RCC 7860 (cell line): Measurements from ENCODE around the gene DENND1C.

Experiments used
- DNase-seq: peaks from one replicate; pipeline ENCODE4 v3.0.0-alpha.2; 2015; ENCODE audit warnings: low spot score
- FAIRE-seq: peaks from 2 replicates; lab custom pipeline; 2012; peaks lifted over from hg19 to GRCh38; lab: Jason Lieb, UNC

The DENND1C gene

GRCh38 chr19:6481541-6482342 lies at the start of gene DENND1C:
Gene DENND1C (minus strand): TSS chr19:6481787. CDS start chr19:6481695, 92 bp downstream.
- DNase-seq, result no peak
- FAIRE-seq, result no peak

- FAIRE-seq (peak; percentile 85), DNase-seq (peak; percentile 89)
These were observed 49.0 kb upstream of the DENND1C start, which contains the start of gene TNFSF9 for GRCh38 chr19:6530386-6531162. Gene TNFSF9 (plus strand): TSS chr19:6531026. CDS start chr19:6531037, 11 bp downstream.

- DNase-seq (no peak), FAIRE-seq (no peak)
These were observed 48.4 kb upstream of the DENND1C start for GRCh38 chr19:6529937-6530385.

GRCh38 chr19:6529351-6529750 lies 47.8 kb upstream of the DENND1C start:
- DNase-seq (no peak), FAIRE-seq (no peak)

- FAIRE-seq (peak; percentile 17), DNase-seq (peak; percentile 53)
These were observed 47.0 kb upstream of the DENND1C start for GRCh38 chr19:6528544-6529121.

GRCh38 chr19:6527893-6528543 lies 46.4 kb upstream of the DENND1C start:
- DNase-seq, result peak; percentile 55
- peak; percentile 63 for FAIRE-seq

GRCh38 chr19:6524311-6524710 lies 42.7 kb upstream of the DENND1C start:
- no peak for FAIRE-seq

GRCh38 chr19:6522712-6523111 lies 41.1 kb upstream of the DENND1C start:
- DNase-seq (no peak), FAIRE-seq (no peak)

More at GRCh38 chr19:6524311-6524710, 42.7 kb upstream of the DENND1C start:
- DNase-seq, result no peak

- FAIRE-seq (peak; percentile 94), DNase-seq (peak; percentile 92)
These were observed 40.4 kb upstream of the DENND1C start for GRCh38 chr19:6521718-6522646.

GRCh38 chr19:6519289-6519688 lies 37.7 kb upstream of the DENND1C start:
- DNase-seq, result peak; percentile 91
- peak; percentile 98 for FAIRE-seq

- DNase-seq (peak; percentile 21), FAIRE-seq (no peak)
These were observed 36.7 kb upstream of the DENND1C start for GRCh38 chr19:6518145-6518911.

GRCh38 chr19:6516659-6517291 lies 35.2 kb upstream of the DENND1C start:
- FAIRE-seq (no peak), DNase-seq (peak; percentile 77)

GRCh38 chr19:6516018-6516658 lies 34.6 kb upstream of the DENND1C start:
- FAIRE-seq (peak; percentile 89), DNase-seq (peak; percentile 83)

GRCh38 chr19:6514926-6515544 lies 33.4 kb upstream of the DENND1C start:
- DNase-seq (no peak), FAIRE-seq (no peak)

- DNase-seq (no peak), FAIRE-seq (no peak)
These were observed 32.5 kb upstream of the DENND1C start for GRCh38 chr19:6514089-6514488.

- FAIRE-seq (no peak), DNase-seq (no peak)
These were observed 29.0 kb upstream of the DENND1C start for GRCh38 chr19:6510618-6511017.

- DNase-seq (no peak), FAIRE-seq (no peak)
These were observed 27.8 kb upstream of the DENND1C start for GRCh38 chr19:6509118-6509971.
